HG02870 (cell line): ENCODE data around the gene APOBEC4.
"Not testable (repeated sequence)": the region's sequence is repeated elsewhere in the genome, so short reads cannot be mapped to it uniquely, and the experiment has no call there.

Experiments
- ATAC-seq: cut with Tn5 transposase; IDR thresholded peaks from one replicate; pipeline ENCODE4 v1.9.1; 2021; ENCODE audit warnings: mild to moderate bottlenecking, moderate library complexity; ENCODE audit not compliant: unreplicated experiment

The APOBEC4 gene

GRCh38 chr1:183652547-183653461, at the start of gene APOBEC4:
Gene APOBEC4, minus strand, starts transcription at chr1:183653316. Its CDS starts 4,535 bp downstream, at chr1:183648781.
- peak; percentile 29 for ATAC-seq

- no peak for ATAC-seq
Measured at GRCh38 chr1:183702813-183703198, 49.7 kb upstream of the APOBEC4 start.

- ATAC-seq, result no peak
Measured at GRCh38 chr1:183702087-183702812, 49.1 kb upstream of the APOBEC4 start.

GRCh38 chr1:183699616-183700160, 46.6 kb upstream of the APOBEC4 start:
- no peak for ATAC-seq

GRCh38 chr1:183697814-183698590, 44.9 kb upstream of the APOBEC4 start:
- no peak for ATAC-seq

GRCh38 chr1:183696981-183697380, 43.9 kb upstream of the APOBEC4 start:
- ATAC-seq, result no peak

GRCh38 chr1:183694755-183695154, 41.6 kb upstream of the APOBEC4 start:
- ATAC-seq, result no peak

- no peak for ATAC-seq
Measured at GRCh38 chr1:183694066-183694465, 41.0 kb upstream of the APOBEC4 start.

GRCh38 chr1:183693521-183693920, 40.4 kb upstream of the APOBEC4 start:
- peak; percentile 52 for ATAC-seq

GRCh38 chr1:183689762-183690204, 36.7 kb upstream of the APOBEC4 start:
- ATAC-seq, result peak; percentile 84

- ATAC-seq, result no peak
Measured at GRCh38 chr1:183688341-183689060, 35.4 kb upstream of the APOBEC4 start.

- no peak for ATAC-seq
Measured at GRCh38 chr1:183687546-183688304, 34.6 kb upstream of the APOBEC4 start.

GRCh38 chr1:183686229-183686628, 33.1 kb upstream of the APOBEC4 start:
- ATAC-seq, result no peak

- ATAC-seq, result no peak
Measured at GRCh38 chr1:183685112-183685713, 32.1 kb upstream of the APOBEC4 start.

GRCh38 chr1:183679363-183679762, 26.2 kb upstream of the APOBEC4 start:
- not testable (repeated sequence) for ATAC-seq

- ATAC-seq, result no peak
Measured at GRCh38 chr1:183678819-183679218, 25.7 kb upstream of the APOBEC4 start.

GRCh38 chr1:183676586-183677189, 23.6 kb upstream of the APOBEC4 start:
- ATAC-seq, result no peak

GRCh38 chr1:183675883-183676585, 22.9 kb upstream of the APOBEC4 start:
- no peak for ATAC-seq
